ENCODE results near the gene SKI.

The SKI gene

GRCh38 chr1:2334883-2335534 is 106.9 kb downstream of the SKI start:
- no peak for DNase-seq
- Mint-ChIP-seq H3K27me3 (peaks cover 0 to 3% of the 10 kb centered on the region in 2 donors), H3K36me3 (no peaks in the 10 kb centered on the region), H3K27ac (no peak overlapping the region), H3K4me3 (no peak overlapping the region), H3K4me1 (no peaks in the 10 kb centered on the region), H3K9me3 (no peaks in the 10 kb centered on the region)
- ATAC-seq (replicated peaks), result no peak

GRCh38 chr1:2335721-2336455 is 107.8 kb downstream of the SKI start:
- Mint-ChIP-seq H3K36me3 (no peaks in the 10 kb centered on the region), H3K27ac (no peak overlapping the region), H3K4me3 (no peak overlapping the region), H3K9me3 (no peaks in the 10 kb centered on the region), H3K27me3 (peaks cover under 1 to 3% of the 10 kb centered on the region in 2 donors), H3K4me1 (no peaks in the 10 kb centered on the region)
- DNase-seq, result no peak
- ATAC-seq (replicated peaks), result no peak

- Mint-ChIP-seq H3K4me1 (no peaks in the 10 kb centered on the region), H3K9me3 (no peaks in the 10 kb centered on the region), H3K36me3 (no peaks in the 10 kb centered on the region), H3K4me3 (no peak overlapping the region), H3K27me3 (peaks cover 3 to 5% of the 10 kb centered on the region in 2 donors), H3K27ac (no peak overlapping the region)
- ATAC-seq (replicated peaks), result no peak
- DNase-seq, result no peak
Measured at GRCh38 chr1:2336499-2336898, 108.4 kb downstream of the SKI start.

- Mint-ChIP-seq H3K9me3 (no peaks in the 10 kb centered on the region), H3K27ac (no peak overlapping the region), H3K4me3 (no peak overlapping the region), H3K4me1 (no peaks in the 10 kb centered on the region), H3K27me3 (peaks cover 3 to 5% of the 10 kb centered on the region in 2 donors), H3K36me3 (no peaks in the 10 kb centered on the region)
- ATAC-seq (replicated peaks) (no peak), DNase-seq (no peak)
Measured at GRCh38 chr1:2337081-2337480, 109.0 kb downstream of the SKI start.

- DNase-seq (no peak), ATAC-seq (replicated peaks) (no peak)
- no peaks in the 10 kb centered on the region for H3K36me3 Mint-ChIP-seq
- no peaks in the 10 kb centered on the region for H3K9me3 Mint-ChIP-seq
- H3K27me3 Mint-ChIP-seq, result peaks cover 3 to 5% of the 10 kb centered on the region in 2 donors
- H3K4me3 Mint-ChIP-seq, result no peak overlapping the region
- H3K4me1 Mint-ChIP-seq, result no peaks in the 10 kb centered on the region
- no peak overlapping the region for H3K27ac Mint-ChIP-seq
Measured at GRCh38 chr1:2337501-2337900, 109.4 kb downstream of the SKI start.

GRCh38 chr1:2339206-2340085 is 111.3 kb downstream of the SKI start:
- H3K4me1 Mint-ChIP-seq, result no peaks in the 10 kb centered on the region
- no peak overlapping the region for H3K27ac Mint-ChIP-seq
- H3K27me3 Mint-ChIP-seq, result peaks cover 3 to 5% of the 10 kb centered on the region in 2 donors
- DNase-seq, result no peak
- no peaks in the 10 kb centered on the region for H3K36me3 Mint-ChIP-seq
- no peak overlapping the region for H3K4me3 Mint-ChIP-seq
- ATAC-seq (replicated peaks), result no peak
- no peaks in the 10 kb centered on the region for H3K9me3 Mint-ChIP-seq

GRCh38 chr1:2340086-2340917 is 112.2 kb downstream of the SKI start:
- H3K27me3 Mint-ChIP-seq, result peaks cover 3 to 5% of the 10 kb centered on the region in 2 donors
- no peak overlapping the region for H3K4me3 Mint-ChIP-seq
- H3K9me3 Mint-ChIP-seq, result no peaks in the 10 kb centered on the region
- no peak overlapping the region for H3K27ac Mint-ChIP-seq
- no peak for DNase-seq
- no peaks in the 10 kb centered on the region for H3K36me3 Mint-ChIP-seq
- no peak for ATAC-seq (replicated peaks)
- no peaks in the 10 kb centered on the region for H3K4me1 Mint-ChIP-seq

- no peak overlapping the region for H3K4me3 Mint-ChIP-seq
- H3K36me3 Mint-ChIP-seq, result no peaks in the 10 kb centered on the region
- H3K9me3 Mint-ChIP-seq, result no peaks in the 10 kb centered on the region
- H3K27ac Mint-ChIP-seq, result no peak overlapping the region
- H3K27me3 Mint-ChIP-seq, result peaks cover 3 to 5% of the 10 kb centered on the region in 2 donors
- ATAC-seq (replicated peaks), result no peak
- no peak for DNase-seq
- no peaks in the 10 kb centered on the region for H3K4me1 Mint-ChIP-seq
Measured at GRCh38 chr1:2340918-2341254, 112.8 kb downstream of the SKI start.

- Mint-ChIP-seq H3K9me3 (no peaks in the 10 kb centered on the region), H3K4me1 (no peaks in the 10 kb centered on the region), H3K27ac (no peak overlapping the region), H3K36me3 (no peaks in the 10 kb centered on the region), H3K27me3 (peaks cover 0 to 5% of the 10 kb centered on the region in 2 donors), H3K4me3 (no peak overlapping the region)
- ATAC-seq (replicated peaks) (no peak), DNase-seq (no peak)
Measured at GRCh38 chr1:2341706-2342383, 113.7 kb downstream of the SKI start.

GRCh38 chr1:2342384-2343022 is 114.4 kb downstream of the SKI start:
- ATAC-seq (replicated peaks) (no peak), DNase-seq (no peak)
- Mint-ChIP-seq H3K9me3 (no peaks in the 10 kb centered on the region), H3K36me3 (no peaks in the 10 kb centered on the region), H3K4me3 (no peak overlapping the region), H3K4me1 (no peaks in the 10 kb centered on the region), H3K27ac (no peak overlapping the region), H3K27me3 (peaks cover 0 to 5% of the 10 kb centered on the region in 2 donors)

GRCh38 chr1:2343023-2343935 is 115.2 kb downstream of the SKI start:
- no peaks in the 10 kb centered on the region for H3K9me3 Mint-ChIP-seq
- DNase-seq (no peak), ATAC-seq (replicated peaks) (no peak)
- H3K4me1 Mint-ChIP-seq, result no peaks in the 10 kb centered on the region
- H3K27me3 Mint-ChIP-seq, result peaks cover 0 to 5% of the 10 kb centered on the region in 2 donors
- no peaks in the 10 kb centered on the region for H3K36me3 Mint-ChIP-seq
- H3K27ac Mint-ChIP-seq, result no peak overlapping the region
- no peak overlapping the region for H3K4me3 Mint-ChIP-seq

GRCh38 chr1:2344121-2344681 is 116.1 kb downstream of the SKI start:
- H3K27me3 Mint-ChIP-seq, result peaks cover 0 to 5% of the 10 kb centered on the region in 2 donors
- H3K4me1 Mint-ChIP-seq, result no peaks in the 10 kb centered on the region
- no peak overlapping the region for H3K27ac Mint-ChIP-seq
- H3K9me3 Mint-ChIP-seq, result no peaks in the 10 kb centered on the region
- DNase-seq, result no peak
- H3K36me3 Mint-ChIP-seq, result no peaks in the 10 kb centered on the region
- no peak overlapping the region for H3K4me3 Mint-ChIP-seq
- no peak for ATAC-seq (replicated peaks)
